ENCODE measurements around the gene KCND2.

KCND2 gene

GRCh38 chr7:120718361-120718760 is 445.4 kb downstream of the KCND2 start:
- DNase-seq (ENCODE audit: insufficient read length) (no peak), FAIRE-seq (no peak)
- TF ChIP-seq TAF1 (IDR thresholded peaks at IDR 0.05; ENCODE audit: borderline replicate concordance, low read depth, low read length), result no peak
- TF ChIP-seq POLR2AphosphoS5 (IDR thresholded peaks at IDR 0.05; ENCODE audit: low read depth, low read length), result no peak
- no peak for TF ChIP-seq POLR2A (IDR thresholded peaks at IDR 0.05; ENCODE audit: low read depth, low read length)

- no peak for DNase-seq (ENCODE audit: insufficient read length)
- no peak for FAIRE-seq
- no peak for TF ChIP-seq POLR2AphosphoS5 (IDR thresholded peaks at IDR 0.05; ENCODE audit: low read depth, low read length)
- no peak for TF ChIP-seq TAF1 (IDR thresholded peaks at IDR 0.05; ENCODE audit: borderline replicate concordance, low read depth, low read length)
- no peak for TF ChIP-seq POLR2A (IDR thresholded peaks at IDR 0.05; ENCODE audit: low read depth, low read length)
Observed at GRCh38 chr7:120720317-120720716, 447.3 kb downstream of the KCND2 start.

DNA sequence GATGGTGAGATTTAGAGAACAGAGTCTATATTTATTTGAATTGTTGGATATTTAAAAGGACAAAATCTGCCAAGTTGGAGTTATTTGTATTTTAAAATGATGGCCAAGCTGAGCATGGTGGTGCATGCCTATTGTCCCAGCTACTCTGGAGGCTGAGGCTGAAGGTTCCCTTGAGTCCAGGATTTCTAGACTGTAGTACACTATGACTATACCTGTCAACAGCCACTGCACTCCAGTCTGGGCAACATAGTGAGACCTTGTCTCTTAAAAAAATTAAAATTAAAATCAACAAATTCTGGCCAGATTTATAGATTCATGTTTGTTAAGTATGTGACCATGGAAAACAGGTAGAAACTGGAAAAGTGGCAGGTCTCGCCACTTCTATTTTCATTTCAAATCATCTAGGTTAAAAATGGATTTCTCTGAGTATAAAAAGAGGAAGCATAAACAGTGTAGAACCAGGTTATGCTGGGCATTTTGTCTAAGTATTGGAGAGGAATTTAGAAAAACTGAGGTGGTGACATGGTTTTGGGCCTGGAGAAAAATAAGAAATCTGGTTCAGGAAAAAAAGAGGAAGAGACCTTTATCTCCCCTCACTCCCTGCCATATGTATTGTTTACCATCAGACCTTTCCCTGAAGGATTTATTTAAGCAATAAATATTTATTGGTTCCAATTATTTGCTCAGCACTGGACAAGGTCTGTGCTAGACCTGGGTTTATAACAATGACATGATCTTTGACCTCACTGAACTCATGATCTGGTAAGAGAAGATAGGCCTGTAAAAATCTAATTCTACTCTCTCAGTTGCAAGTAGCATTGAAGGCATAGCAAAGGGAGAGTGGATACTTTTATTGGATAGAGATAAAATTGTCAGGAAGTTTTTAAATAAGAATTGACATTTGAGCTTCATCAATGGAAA is 450.8 kb downstream of the KCND2 start:
- no peak for DNase-seq (ENCODE audit: insufficient read length)
- TF ChIP-seq POLR2A (IDR thresholded peaks at IDR 0.05; ENCODE audit: low read depth, low read length), result no peak
- TF ChIP-seq POLR2AphosphoS5 (IDR thresholded peaks at IDR 0.05; ENCODE audit: low read depth, low read length), result no peak
- TF ChIP-seq TAF1 (IDR thresholded peaks at IDR 0.05; ENCODE audit: borderline replicate concordance, low read depth, low read length), result no peak
- FAIRE-seq, result no peak

DNA sequence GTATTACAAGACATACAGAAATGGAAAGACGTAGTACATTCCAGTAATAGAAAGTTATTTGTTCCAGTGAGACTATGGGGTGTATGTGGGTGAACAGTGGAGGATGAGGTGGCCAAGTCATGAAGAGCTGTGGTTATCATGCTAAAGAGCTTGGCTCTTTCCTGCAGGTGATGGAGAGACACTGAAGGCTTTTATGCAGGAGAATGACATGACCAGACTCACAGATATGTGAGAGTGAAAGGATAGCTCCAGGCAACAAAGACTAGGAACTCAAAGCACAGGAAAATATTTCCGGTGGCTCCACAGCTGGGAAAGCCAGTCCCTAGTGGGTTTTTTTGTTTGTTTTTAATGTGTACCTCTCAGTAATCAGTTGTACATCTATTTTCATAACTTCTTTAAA is 451.5 kb downstream of the KCND2 start:
- TF ChIP-seq TAF1 (IDR thresholded peaks at IDR 0.05; ENCODE audit: borderline replicate concordance, low read depth, low read length) (no peak), POLR2A (IDR thresholded peaks at IDR 0.05; ENCODE audit: low read depth, low read length) (no peak), POLR2AphosphoS5 (IDR thresholded peaks at IDR 0.05; ENCODE audit: low read depth, low read length) (no peak)
- DNase-seq (ENCODE audit: insufficient read length) (no peak), FAIRE-seq (no peak)

DNA sequence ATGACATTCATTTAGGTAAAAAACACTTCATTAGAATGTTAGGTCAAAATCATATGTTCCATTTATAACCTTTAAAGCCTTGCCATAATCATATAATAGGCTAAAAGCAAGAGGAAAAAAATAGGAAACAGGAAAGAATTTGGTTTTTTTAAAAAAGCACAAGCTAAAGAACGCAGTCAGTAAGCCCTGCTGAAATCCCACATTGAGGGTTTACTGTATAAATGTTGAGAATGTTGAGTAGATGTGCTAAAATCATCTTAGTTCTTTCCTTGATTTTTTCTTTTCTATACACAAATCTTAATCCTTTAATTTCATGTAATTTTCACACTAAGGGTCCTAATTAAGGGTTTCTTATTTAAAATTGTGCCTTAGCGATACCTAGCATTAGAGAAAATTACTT is 452.0 kb downstream of the KCND2 start:
- DNase-seq (ENCODE audit: insufficient read length) (no peak), FAIRE-seq (no peak)

GRCh38 chr7:120725376-120726039 is 452.5 kb downstream of the KCND2 start:
- DNase-seq (ENCODE audit: insufficient read length) (peak; percentile 1), FAIRE-seq (peak; percentile 9)
- TF ChIP-seq POLR2A (IDR thresholded peaks at IDR 0.05; ENCODE audit: low read depth, low read length), result no peak
- TF ChIP-seq TAF1 (IDR thresholded peaks at IDR 0.05; ENCODE audit: borderline replicate concordance, low read depth, low read length), result no peak
- no peak for TF ChIP-seq POLR2AphosphoS5 (IDR thresholded peaks at IDR 0.05; ENCODE audit: low read depth, low read length)

More for the DNA sequence above, 452.0 kb downstream of the KCND2 start:
- TF ChIP-seq POLR2A (IDR thresholded peaks at IDR 0.05; ENCODE audit: low read depth, low read length) (no peak), POLR2AphosphoS5 (IDR thresholded peaks at IDR 0.05; ENCODE audit: low read depth, low read length) (no peak), TAF1 (IDR thresholded peaks at IDR 0.05; ENCODE audit: borderline replicate concordance, low read depth, low read length) (no peak)

- TF ChIP-seq POLR2A (IDR thresholded peaks at IDR 0.05; ENCODE audit: low read depth, low read length), result no peak
- FAIRE-seq, result no peak
- DNase-seq (ENCODE audit: insufficient read length), result no peak
Observed at GRCh38 chr7:120729245-120729644, 456.3 kb downstream of the KCND2 start.

GRCh38 chr7:120731271-120731670 is 458.3 kb downstream of the KCND2 start:
- DNase-seq (ENCODE audit: insufficient read length) (no peak), FAIRE-seq (no peak)
- TF ChIP-seq POLR2AphosphoS5 (IDR thresholded peaks at IDR 0.05; ENCODE audit: low read depth, low read length) (no peak), POLR2A (IDR thresholded peaks at IDR 0.05; ENCODE audit: low read depth, low read length) (no peak), TAF1 (IDR thresholded peaks at IDR 0.05; ENCODE audit: borderline replicate concordance, low read depth, low read length) (no peak)

- TF ChIP-seq TAF1 (IDR thresholded peaks at IDR 0.05; ENCODE audit: borderline replicate concordance, low read depth, low read length) (no peak), POLR2A (IDR thresholded peaks at IDR 0.05; ENCODE audit: low read depth, low read length) (no peak), POLR2AphosphoS5 (IDR thresholded peaks at IDR 0.05; ENCODE audit: low read depth, low read length) (no peak)
- no peak for FAIRE-seq
- DNase-seq (ENCODE audit: insufficient read length), result no peak
Observed at GRCh38 chr7:120732256-120732655, 459.3 kb downstream of the KCND2 start.

GRCh38 chr7:120733143-120733542 is 460.2 kb downstream of the KCND2 start:
- FAIRE-seq, result no peak
- TF ChIP-seq TAF1 (IDR thresholded peaks at IDR 0.05; ENCODE audit: borderline replicate concordance, low read depth, low read length) (no peak), POLR2A (IDR thresholded peaks at IDR 0.05; ENCODE audit: low read depth, low read length) (no peak), POLR2AphosphoS5 (IDR thresholded peaks at IDR 0.05; ENCODE audit: low read depth, low read length) (no peak)
- DNase-seq (ENCODE audit: insufficient read length), result no peak

- FAIRE-seq, result no peak
- DNase-seq (ENCODE audit: insufficient read length), result no peak
- TF ChIP-seq POLR2A (IDR thresholded peaks at IDR 0.05; ENCODE audit: low read depth, low read length), result no peak
- TF ChIP-seq TAF1 (IDR thresholded peaks at IDR 0.05; ENCODE audit: borderline replicate concordance, low read depth, low read length), result no peak
- no peak for TF ChIP-seq POLR2AphosphoS5 (IDR thresholded peaks at IDR 0.05; ENCODE audit: low read depth, low read length)
Observed at GRCh38 chr7:120733835-120734234, 460.9 kb downstream of the KCND2 start.

DNA sequence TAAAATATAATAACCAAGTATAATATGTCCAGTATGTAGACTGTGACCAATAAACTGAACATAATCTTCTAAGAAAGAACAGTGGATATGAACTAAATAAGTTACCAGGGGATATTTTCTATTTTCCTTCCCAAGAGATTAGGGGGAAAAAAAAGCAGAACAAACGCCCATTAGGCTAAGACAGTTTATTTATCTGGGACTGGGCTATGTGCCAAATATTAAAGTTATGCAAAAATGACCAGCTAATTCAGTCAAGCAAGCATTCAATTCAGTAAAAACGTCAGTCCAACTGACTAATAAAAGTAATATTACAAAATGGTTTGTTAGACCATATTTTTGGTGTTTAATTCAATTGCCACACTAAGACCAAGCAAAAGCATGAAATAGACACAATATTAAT is 462.8 kb downstream of the KCND2 start:
- TF ChIP-seq POLR2A (IDR thresholded peaks at IDR 0.05; ENCODE audit: low read depth, low read length), result no peak
- DNase-seq (ENCODE audit: insufficient read length) (no peak), FAIRE-seq (no peak)
